Stimulated activated CD8-positive, alpha-beta memory T cell treated with anti-CD3 and anti-CD28 coated beads, Interleukin-4, amount 100 ng/mL, for 48 hours (primary cell): ENCODE results near the gene SLAMF7.
"Not testable (repeated sequence)": the region's sequence is repeated elsewhere in the genome, so short reads cannot be mapped to it uniquely, and the experiment has no call there.

Experiments
- DNase-seq: peaks from one replicate; pipeline ENCODE4 v3.0.0-alpha.2; 2020

Gene SLAMF7

DNA sequence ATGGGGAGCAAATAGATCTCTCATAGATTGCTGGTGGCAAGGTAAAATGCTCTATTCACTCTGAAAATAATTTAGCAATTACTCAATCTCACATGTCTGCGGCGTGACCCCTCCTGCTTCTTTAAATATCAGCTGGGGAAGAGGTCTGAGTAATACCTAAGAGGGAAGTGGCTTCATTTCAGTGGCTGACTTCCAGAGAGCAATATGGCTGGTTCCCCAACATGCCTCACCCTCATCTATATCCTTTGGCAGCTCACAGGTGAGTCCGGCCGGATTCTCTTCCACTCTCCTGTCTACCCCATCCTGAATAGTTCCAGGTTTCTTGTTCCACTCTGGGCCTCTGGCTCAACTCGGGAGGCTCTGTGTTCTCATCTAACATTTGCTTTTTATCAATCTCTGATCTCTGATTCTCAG is at the start of gene SLAMF7:
Gene SLAMF7 (plus strand): TSS at position 150 of the 414 bp plus-strand sequence. CDS start 55 bp downstream, at position 205.
- no peak for DNase-seq

- DNase-seq = not testable (repeated sequence)
Observed at GRCh38 chr1:160692390-160692789, 46.7 kb upstream of the SLAMF7 start.

- DNase-seq = no peak
Observed at GRCh38 chr1:160702100-160702499, 36.9 kb upstream of the SLAMF7 start.

- no peak for DNase-seq
Observed at GRCh38 chr1:160704250-160704649, 34.8 kb upstream of the SLAMF7 start.

GRCh38 chr1:160705212-160705621 is 33.8 kb upstream of the SLAMF7 start:
- DNase-seq = not testable (repeated sequence)

DNA sequence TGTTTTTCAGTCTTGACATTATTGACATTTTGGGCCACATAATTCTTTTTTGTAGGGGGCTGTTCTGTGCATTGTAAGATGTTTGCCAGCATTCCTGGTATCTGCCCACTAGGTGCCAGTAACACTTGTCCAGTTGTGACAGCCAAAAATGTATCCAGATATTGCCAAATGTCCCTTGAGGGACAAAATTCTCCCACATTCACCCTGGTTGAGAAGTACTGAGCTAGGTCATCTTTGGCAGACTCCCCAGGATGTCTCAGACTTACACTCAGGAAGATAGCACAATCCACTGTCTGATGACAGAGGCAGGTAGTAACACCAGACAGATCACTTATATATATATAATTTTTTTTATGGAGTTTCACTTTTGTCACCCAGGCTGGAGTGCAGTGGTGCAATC is 33.3 kb upstream of the SLAMF7 start:
- no peak for DNase-seq

DNA sequence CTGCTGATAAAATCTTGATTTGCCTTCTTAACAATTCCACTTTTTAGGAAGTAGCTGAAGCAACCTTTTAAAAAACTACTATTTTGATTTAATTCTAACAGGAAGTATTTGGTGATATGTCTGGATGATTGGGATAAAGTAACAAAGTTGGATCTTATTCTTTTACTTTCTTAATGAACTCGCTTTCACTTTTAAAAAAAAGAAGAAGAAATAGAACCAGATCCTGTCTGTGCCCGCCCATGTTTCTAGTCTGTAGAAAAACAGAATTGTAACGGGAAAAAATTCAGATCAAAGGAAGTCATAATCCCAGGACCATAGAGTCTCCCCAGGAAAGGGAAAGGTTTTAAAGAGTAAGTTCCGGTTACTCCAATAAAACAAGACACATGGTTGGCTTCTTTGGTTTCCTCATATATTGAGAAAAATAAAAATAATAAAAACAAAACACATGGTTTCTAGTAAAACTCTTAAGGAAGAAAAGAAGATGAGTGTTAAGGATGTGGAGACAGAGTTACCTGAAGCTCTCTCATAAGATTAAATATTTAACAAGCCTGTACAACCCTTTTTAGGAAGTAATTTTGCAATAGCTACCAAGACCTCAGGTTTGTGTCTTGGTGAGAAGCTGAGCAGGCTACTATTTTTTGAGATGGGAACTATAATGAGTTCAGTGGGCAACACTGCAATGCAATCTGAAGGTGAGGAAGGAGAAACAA is 32.4 kb upstream of the SLAMF7 start:
- no peak for DNase-seq

GRCh38 chr1:160707236-160708064 is 31.6 kb upstream of the SLAMF7 start:
- DNase-seq = no peak

DNA sequence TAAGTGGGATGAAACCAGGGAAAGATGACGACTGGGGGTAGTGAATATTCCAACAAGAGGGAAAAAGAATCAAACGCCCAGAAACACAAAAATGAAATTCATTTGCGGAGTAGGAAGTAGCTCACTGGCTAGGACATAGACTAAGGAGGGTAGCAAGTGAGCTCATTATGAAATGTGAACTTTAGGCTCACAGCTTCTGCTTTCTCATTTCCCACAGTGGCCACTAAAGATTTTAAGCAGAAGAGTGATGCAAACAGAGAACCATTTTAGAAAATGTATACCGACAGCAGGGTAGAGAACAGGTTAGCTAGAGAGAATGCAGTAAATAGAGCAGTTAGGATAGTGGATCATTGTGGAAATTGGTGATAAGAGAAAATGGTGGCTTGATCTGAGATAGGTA is 30.9 kb upstream of the SLAMF7 start:
- no peak for DNase-seq

GRCh38 chr1:160708801-160709200 is 30.2 kb upstream of the SLAMF7 start:
- DNase-seq = peak; percentile 55

- no peak for DNase-seq
Observed at GRCh38 chr1:160709715-160710114, 29.3 kb upstream of the SLAMF7 start.

DNA sequence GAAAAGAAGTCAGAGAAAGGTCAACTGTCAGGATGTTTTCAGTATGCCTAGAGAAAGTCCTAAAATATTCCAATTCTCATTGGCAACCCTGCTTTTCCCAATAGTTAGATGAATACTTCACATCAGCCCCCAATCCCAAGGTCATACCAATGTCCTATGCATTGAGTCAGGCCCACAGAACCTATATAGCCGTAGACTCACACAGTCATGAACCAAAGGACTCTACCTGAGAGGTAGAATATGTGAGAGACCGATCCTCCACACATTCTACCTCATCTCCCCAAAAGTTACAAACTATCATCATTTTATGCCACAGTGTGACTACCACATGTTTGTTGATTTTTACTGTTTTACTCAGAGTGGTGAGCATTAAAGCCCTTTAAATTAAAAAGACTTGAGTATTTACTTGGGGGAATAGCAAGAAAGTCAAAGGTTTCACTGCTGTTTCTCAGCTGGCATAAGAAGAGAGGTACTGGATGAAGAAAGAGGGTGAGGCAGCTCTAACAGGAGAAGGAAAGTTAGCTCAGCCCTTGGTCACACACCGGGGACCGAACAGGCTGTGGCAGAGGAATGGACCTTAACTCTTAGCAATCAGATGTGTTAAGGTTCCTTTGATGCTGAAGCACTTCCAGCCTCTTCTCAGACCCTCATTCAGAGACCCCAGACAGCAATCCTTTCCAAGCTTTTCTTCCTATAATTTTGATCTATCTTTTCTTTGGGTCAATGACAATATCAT is 28.4 kb upstream of the SLAMF7 start:
- DNase-seq = no peak

- DNase-seq = no peak
Observed at GRCh38 chr1:160711276-160711601, 27.8 kb upstream of the SLAMF7 start.

DNA sequence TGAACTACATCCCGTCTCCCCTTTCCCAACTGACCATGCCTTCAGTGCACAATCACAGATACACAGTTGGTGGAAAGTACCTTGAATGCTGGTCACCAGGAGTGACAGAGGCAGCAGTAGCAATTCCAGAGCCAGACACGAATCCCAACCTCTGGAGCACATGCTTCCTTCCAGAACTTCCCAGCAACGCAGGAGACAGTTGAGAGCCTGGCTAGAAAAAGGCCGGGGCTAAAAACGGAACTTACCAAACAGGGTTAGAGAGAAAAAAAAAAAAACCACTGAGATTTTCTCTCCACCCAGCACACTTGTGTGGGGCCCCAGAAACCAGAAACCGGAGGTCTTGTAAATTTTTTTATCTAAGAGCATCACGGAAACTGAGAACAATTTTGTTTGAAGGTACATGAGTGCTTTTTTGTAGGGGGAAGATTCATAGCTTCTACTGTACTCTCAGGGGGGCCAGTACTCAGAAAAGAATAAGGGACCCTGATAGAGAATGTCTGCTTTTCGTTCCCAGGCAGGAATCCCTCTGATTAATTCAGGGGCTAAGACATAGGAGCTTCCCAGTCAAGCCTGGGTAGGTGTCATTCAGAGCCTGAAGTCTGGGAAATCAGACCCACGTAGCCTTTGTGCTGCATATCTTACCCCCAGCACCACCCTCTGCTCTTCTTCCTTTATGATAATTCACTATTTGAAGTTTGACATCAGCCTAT is 27.3 kb upstream of the SLAMF7 start, which contains the start of gene CD48:
Gene CD48 (minus strand): TSS at position 221 of the 710 bp plus-strand sequence. CDS start 59 bp downstream, at position 162.
- DNase-seq = peak; percentile 62

DNA sequence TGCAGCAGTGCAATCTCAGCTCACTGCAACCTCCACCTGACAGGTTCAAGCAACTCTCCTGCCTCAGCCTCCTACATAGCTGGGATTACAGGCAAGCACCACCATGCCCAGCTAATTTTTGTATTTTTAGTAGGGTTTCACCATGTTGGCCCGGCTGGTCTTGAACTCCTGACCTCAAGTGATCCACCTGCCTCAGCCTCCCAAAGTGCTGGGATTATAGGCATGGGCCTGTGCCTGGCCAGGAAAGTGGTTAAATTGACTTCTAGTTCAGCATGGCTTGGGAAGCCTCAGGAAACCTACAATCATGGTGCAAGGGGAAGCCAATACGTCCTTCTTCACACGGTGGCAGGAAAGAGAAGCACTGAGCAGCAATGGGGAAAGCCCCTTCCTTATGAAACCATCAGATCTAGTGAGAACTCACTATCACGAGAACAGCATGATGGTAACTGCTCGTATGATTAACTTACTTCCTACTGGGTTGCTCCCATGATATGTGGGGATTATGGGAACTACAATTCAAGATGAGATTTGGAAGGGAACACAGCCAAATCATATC is 26.4 kb upstream of the SLAMF7 start:
- not testable (repeated sequence) for DNase-seq

GRCh38 chr1:160713161-160713560 is 25.9 kb upstream of the SLAMF7 start:
- DNase-seq = no peak

- not testable (repeated sequence) for DNase-seq
Observed at GRCh38 chr1:160714034-160714648, 24.9 kb upstream of the SLAMF7 start.

DNA sequence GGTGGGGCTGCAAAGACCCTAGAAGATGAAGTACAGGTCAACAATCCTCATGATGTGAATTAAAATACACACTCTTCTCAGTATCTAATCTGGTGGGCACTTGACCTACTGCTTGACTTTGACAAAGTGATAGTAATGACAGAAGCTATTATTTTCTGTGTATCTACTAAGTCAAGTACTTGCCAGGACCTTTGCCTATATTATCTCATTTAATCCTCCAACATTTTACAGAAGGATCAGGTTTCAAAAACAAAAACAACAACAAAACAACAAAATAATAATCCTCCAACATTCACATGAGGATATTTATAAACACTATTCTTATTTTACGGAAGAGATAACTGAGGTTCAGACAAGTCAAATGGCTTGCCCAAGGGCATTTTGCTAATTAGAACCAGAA is 23.0 kb upstream of the SLAMF7 start:
- DNase-seq = no peak

DNA sequence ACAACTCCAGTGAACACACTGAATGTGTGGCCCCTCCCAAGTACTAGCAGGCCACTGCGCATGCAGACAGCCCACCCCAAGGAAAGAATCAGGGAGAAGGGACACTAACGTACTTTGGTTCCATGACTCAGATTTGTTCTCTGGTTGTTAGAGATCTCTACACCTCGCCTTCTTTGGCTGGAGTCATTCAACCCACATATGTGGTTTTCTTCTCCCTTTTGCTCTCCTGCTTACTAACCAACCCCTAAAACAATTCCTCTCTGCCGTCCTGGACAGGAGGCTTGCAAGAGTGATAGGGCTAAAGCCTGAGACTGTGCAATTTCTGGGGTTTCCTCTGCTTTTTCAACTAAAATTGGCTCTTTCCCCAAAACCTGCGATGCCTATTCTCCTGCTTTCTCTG is 21.7 kb upstream of the SLAMF7 start:
- no peak for DNase-seq

- DNase-seq = no peak
Observed at GRCh38 chr1:160718210-160718609, 20.8 kb upstream of the SLAMF7 start.

GRCh38 chr1:160720356-160721085 is 18.5 kb upstream of the SLAMF7 start:
- no peak for DNase-seq
